ENCODE measurements around the gene EXTL2.

The EXTL2 gene

DNA sequence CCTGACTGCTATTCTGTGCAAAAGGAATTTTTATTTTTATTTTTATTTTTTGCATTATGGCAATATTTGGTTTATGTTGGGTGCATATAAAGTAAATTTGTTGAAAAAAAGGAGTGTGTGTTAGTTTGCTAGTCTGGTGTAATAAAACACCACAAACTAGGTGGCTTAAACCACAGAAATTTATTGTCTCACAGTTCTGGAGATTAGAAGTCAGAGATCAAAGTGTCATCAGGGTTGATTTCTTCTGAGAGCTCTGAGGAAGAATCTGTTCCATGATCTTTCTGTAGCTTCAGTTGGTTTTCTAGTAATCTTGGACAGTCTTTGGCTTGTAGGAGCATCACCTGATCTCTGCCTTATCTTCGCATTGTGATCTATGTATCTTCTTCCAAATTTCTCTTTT, 7.7 kb upstream of the EXTL2 start:
- no peaks in the 10 kb centered on the region for H3K36me3 ChIP-seq (replicated peaks; ENCODE audit: insufficient read depth, low read length)
- H3K4me2 ChIP-seq (ENCODE audit: low read depth, low read length), result no peak overlapping the region
- no peak for DNase-seq
- peaks cover 10% of the 10 kb centered on the region for H3K79me2 ChIP-seq (ENCODE audit: low read length)
- no peaks in the 10 kb centered on the region for H3K27me3 ChIP-seq (replicated peaks; ENCODE audit: insufficient read depth, low read length)
- no peaks in the 10 kb centered on the region for H3K4me1 ChIP-seq (ENCODE audit: low read length)
- H3K4me3 ChIP-seq (ENCODE audit: low read length), result no peak overlapping the region
- no peak overlapping the region for H2AFZ ChIP-seq (ENCODE audit: low read length)
- H3K9me3 ChIP-seq (replicated peaks; ENCODE audit: insufficient read depth, low read length), result no peaks in the 10 kb centered on the region
- no peak overlapping the region for H3K27ac ChIP-seq (ENCODE audit: low read length)
- H3K9me2 ChIP-seq (replicated peaks; ENCODE audit: insufficient read depth, low read length), result no peaks in the 10 kb centered on the region
- no peak overlapping the region for H3K9ac ChIP-seq (ENCODE audit: low read length)
- TF ChIP-seq, protein P1, sequence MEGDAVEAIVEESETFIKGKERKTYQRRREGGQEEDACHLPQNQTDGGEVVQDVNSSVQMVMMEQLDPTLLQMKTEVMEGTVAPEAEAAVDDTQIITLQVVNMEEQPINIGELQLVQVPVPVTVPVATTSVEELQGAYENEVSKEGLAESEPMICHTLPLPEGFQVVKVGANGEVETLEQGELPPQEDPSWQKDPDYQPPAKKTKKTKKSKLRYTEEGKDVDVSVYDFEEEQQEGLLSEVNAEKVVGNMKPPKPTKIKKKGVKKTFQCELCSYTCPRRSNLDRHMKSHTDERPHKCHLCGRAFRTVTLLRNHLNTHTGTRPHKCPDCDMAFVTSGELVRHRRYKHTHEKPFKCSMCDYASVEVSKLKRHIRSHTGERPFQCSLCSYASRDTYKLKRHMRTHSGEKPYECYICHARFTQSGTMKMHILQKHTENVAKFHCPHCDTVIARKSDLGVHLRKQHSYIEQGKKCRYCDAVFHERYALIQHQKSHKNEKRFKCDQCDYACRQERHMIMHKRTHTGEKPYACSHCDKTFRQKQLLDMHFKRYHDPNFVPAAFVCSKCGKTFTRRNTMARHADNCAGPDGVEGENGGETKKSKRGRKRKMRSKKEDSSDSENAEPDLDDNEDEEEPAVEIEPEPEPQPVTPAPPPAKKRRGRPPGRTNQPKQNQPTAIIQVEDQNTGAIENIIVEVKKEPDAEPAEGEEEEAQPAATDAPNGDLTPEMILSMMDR (IDR thresholded peaks at IDR 0.05; ENCODE audit: low read length), result no peak
- no peak for TF ChIP-seq EZH2phosphoT487 (IDR thresholded peaks at IDR 0.05; ENCODE audit: low read length)
- TF ChIP-seq EZH2 (optimal IDR thresholded peaks at IDR 0.05; ENCODE audit: low read depth, low read length), result no peak
- no peaks in the 10 kb centered on the region for H3F3A ChIP-seq (ENCODE audit: insufficient read depth, low read length)
- no peaks in the 10 kb centered on the region for H4K20me1 ChIP-seq (ENCODE audit: insufficient read depth, low read length)

- peak overlapping the region; percentile 90 for H3K9ac ChIP-seq (ENCODE audit: low read length)
- peak overlapping the region; percentile 86 for H3K4me3 ChIP-seq (ENCODE audit: low read length)
- peak overlapping the region; percentile 95 for H2AFZ ChIP-seq (ENCODE audit: low read length)
- no peaks in the 10 kb centered on the region for H3K36me3 ChIP-seq (replicated peaks; ENCODE audit: insufficient read depth, low read length)
- TF ChIP-seq EZH2 (optimal IDR thresholded peaks at IDR 0.05; ENCODE audit: low read depth, low read length) (no peak), EZH2phosphoT487 (IDR thresholded peaks at IDR 0.05; ENCODE audit: low read length) (no peak)
- TF ChIP-seq, protein P1 (IDR thresholded peaks at IDR 0.05; ENCODE audit: low read length), result no peak
- H3K4me2 ChIP-seq (ENCODE audit: low read depth, low read length), result peak overlapping the region; percentile 70
- no peaks in the 10 kb centered on the region for H4K20me1 ChIP-seq (ENCODE audit: insufficient read depth, low read length)
- peaks cover 13% of the 10 kb centered on the region for H3F3A ChIP-seq (ENCODE audit: insufficient read depth, low read length)
- no peaks in the 10 kb centered on the region for H3K9me2 ChIP-seq (replicated peaks; ENCODE audit: insufficient read depth, low read length)
- no peaks in the 10 kb centered on the region for H3K9me3 ChIP-seq (replicated peaks; ENCODE audit: insufficient read depth, low read length)
- 0 out of 2 replicates have a peak, but pooled peaks cover 3% of the 10 kb centered on the region for H3K4me1 ChIP-seq (ENCODE audit: low read length)
- no peaks in the 10 kb centered on the region for H3K27me3 ChIP-seq (replicated peaks; ENCODE audit: insufficient read depth, low read length)
- peaks cover 24% of the 10 kb centered on the region for H3K79me2 ChIP-seq (ENCODE audit: low read length)
- H3K27ac ChIP-seq (ENCODE audit: low read length), result peak overlapping the region; percentile 81
- DNase-seq, result peak; percentile 42
Observed at GRCh38 chr1:100896481-100896982, 1.9 kb upstream of the EXTL2 start.

DNA sequence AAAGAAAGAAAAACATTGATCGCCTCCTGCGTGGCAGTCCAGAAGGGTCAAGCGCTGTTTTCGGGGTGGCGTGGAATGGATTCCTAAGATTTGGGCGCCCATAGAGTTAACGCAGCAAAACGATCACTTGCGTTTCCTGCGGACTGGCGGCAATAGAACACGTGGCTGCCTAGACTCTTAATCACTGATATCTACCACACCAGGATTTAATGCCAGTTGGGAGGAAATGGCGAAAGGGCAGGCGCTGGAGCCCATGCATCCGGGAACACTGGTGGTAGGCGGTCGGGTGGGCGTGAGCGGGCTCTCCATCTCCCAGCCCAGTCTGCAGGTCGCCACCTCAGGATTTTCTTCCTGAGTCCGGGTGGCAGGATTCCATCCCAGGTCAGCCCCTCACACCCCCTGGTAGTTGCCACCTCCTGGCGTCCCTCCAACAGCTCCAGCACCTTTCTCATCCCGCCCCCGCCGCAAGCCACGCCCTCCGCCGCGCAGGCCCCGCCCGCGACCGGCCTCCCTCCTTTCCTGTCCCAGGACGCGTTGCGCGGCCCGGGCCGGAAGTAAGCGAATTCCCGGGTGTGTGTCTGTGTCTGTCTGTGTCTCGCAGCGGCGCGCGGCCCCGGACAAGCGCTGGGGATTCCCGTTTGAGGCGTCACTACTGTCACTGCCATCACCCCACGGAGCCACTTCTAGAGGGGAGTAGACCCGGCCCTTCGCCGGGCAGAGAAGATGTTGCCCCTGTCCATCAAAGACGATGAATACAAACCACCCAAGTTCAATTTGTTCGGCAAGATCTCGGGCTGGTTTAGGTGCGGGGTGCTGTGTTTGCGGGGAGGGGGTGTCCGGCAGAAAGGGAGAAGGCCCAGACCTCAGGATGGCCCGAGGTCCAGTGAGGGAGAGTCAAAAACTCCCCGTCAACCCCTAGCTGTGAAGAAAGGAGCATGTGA, 1.2 kb upstream of the EXTL2 start, which contains the start of gene SLC30A7:
TSS of gene SLC30A7 (plus strand) at position 551 of the 941 bp plus-strand sequence. CDS start at position 724, 173 bp downstream.
- Histone ChIP-seq H3K9ac (ENCODE audit: low read length) (peak within 1 kb of the TSS; percentile 90), H3K79me2 (ENCODE audit: low read length) (peaks cover 24% of the 10 kb centered on the region), H4K20me1 (ENCODE audit: insufficient read depth, low read length) (no peaks in the 10 kb centered on the region), H3K4me1 (ENCODE audit: low read length) (0 out of 2 replicates have a peak, but pooled peaks cover 3% of the 10 kb centered on the region), H3K4me3 (ENCODE audit: low read length) (peak within 1 kb of the TSS; percentile 86), H3F3A (ENCODE audit: insufficient read depth, low read length) (peaks cover 13% of the 10 kb centered on the region), H3K36me3 (replicated peaks; ENCODE audit: insufficient read depth, low read length) (no peaks in the 10 kb centered on the region), H3K4me2 (ENCODE audit: low read depth, low read length) (peak within 1 kb of the TSS; percentile 70), H3K27me3 (replicated peaks; ENCODE audit: insufficient read depth, low read length) (no peaks in the 10 kb centered on the region), H2AFZ (ENCODE audit: low read length) (peak within 1 kb of the TSS; percentile 95), H3K27ac (ENCODE audit: low read length) (peak within 1 kb of the TSS; percentile 81), H3K9me2 (replicated peaks; ENCODE audit: insufficient read depth, low read length) (no peaks in the 10 kb centered on the region), H3K9me3 (replicated peaks; ENCODE audit: insufficient read depth, low read length) (no peaks in the 10 kb centered on the region)
- peak; percentile 76 for DNase-seq
- TF ChIP-seq EZH2 (optimal IDR thresholded peaks at IDR 0.05; ENCODE audit: low read depth, low read length), result no peak
- TF ChIP-seq, protein P1 (IDR thresholded peaks at IDR 0.05; ENCODE audit: low read length), result no peak
- no peak for TF ChIP-seq EZH2phosphoT487 (IDR thresholded peaks at IDR 0.05; ENCODE audit: low read length)
